Stimulated activated CD8-positive, alpha-beta memory T cell treated with anti-CD3 and anti-CD28 coated beads, Interleukin-12 subunit alpha, Interleukin-12 subunit beta, amount 100 ng/mL, for 4 hours (primary cell): ENCODE measurements around the gene NBDY.
A peak's percentile ranks its signal among the peaks of the same experiment; 100 is the strongest.

Source experiments
- DNase-seq: peaks from one replicate; pipeline ENCODE4 v3.0.0-alpha.2; 2020; ENCODE audit warnings: low read depth

NBDY gene

DNA sequence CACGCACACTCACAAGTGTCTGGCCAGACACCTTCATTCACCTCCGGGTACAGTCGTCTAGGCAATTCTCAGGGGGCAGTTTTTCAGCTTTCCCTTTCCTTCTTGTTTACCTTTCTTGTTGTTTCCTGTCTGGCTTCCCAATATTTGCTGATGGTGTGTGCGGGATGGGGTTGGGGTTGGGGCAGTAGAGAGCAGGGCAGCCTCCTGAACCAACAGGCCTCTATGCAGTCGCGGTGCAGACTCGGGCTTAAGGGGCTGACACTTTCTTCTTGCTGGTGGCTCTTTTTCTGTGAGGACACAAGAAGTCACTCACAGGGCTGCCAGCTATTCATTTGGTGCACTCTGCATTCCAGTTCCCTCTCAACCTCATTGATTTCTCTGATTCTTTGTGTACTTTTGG is 56.4 kb downstream of the NBDY start:
- no peak for DNase-seq

DNA sequence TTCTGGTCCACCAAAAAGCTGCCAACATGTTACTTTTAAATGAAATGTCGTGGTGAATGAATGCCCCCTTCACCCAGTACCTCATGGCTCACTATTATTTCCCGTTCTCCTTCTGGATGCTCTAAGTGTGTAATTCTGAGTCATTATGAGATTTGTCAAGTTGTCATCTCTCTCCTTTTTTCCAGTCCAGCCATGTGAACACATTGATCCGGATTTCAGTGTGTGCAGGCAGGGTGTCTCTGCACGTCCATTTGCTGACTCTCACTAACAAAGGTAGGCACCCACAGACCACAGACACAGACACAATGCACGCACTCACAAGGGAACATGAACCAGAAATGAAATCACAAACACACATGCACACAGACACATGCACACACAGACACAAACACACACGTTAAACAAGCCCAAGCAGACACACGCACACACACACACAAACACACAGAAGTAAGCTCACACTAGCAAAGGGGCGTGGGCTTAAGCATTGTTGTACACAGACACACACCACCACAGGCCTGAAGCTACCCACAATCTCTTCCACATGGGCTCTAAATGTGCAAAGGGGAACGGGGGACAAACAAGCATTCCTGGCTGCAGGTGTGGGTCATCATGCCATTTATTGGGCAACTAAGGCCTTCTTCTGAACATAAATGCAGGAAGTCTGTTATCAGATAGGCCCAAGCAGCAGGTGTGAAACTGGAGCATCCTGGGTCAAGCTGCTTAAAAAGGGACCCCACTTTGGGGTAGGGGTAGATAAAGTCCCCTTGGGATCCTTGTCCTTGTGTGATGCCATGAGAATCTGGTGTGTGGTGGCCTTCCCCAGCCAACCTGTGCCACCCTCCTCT is 58.1 kb downstream of the NBDY start:
- DNase-seq, result no peak

DNA sequence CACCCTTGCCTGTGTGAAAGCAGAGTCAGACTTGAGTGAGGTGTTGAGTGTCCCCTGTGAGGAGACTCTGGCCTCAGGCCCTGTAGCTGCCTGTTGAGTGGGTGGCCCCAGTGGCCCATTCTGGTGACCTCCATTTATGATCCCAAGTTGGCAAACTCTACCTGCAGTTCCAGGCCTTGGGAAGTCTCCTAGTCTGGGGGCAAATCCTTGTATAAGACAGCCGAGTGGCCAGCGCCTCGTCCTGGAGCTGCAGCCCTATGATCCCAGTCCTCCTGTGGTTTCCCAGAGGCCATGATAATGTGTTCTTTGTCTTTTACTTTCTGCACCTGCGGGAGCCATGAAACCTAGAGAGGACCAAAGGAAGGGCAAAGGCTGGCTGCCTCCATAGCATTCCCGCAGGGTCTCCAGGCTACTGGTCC is 58.7 kb downstream of the NBDY start:
- no peak for DNase-seq

DNA sequence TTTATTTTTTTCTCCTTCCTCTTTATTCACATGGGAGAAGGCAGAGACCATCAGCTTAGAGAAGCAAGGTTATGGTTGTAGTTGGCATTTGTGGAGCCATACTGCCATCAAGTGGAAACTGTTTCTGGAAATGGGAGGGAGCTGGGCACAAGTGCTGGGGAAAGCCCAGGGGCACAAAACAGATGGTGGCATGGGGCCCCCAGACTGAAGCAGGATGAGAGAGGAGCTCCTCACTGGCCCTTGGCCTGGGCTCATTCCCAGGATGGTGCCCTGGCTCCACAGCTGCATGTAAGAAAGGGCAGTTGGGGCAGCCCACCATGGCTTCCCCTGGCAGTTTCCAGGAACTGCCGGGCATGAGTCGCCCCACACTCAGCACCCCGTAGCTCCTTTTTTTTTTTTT is 59.2 kb downstream of the NBDY start:
- no peak for DNase-seq

DNA sequence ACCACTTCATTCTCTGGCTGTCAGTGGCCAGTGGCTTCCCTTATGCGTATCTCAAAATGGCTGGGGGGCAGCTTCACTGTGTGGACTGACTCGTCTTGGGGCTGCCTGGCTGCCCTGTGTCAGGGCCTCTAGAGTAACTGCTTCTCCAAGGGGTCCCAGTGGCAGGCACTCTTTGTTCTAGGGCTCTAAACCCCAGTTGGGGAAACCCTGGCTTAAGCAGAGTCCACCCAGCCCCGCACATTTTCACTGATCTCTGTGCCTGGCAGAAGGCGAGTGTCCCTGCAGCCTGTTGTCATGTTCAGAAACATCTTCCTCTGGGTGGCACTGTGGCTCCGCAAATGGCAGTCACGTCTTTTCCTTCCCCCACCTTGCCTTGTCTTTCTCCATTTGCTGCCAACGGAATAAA is 59.7 kb downstream of the NBDY start:
- DNase-seq, result peak; percentile 34

DNA sequence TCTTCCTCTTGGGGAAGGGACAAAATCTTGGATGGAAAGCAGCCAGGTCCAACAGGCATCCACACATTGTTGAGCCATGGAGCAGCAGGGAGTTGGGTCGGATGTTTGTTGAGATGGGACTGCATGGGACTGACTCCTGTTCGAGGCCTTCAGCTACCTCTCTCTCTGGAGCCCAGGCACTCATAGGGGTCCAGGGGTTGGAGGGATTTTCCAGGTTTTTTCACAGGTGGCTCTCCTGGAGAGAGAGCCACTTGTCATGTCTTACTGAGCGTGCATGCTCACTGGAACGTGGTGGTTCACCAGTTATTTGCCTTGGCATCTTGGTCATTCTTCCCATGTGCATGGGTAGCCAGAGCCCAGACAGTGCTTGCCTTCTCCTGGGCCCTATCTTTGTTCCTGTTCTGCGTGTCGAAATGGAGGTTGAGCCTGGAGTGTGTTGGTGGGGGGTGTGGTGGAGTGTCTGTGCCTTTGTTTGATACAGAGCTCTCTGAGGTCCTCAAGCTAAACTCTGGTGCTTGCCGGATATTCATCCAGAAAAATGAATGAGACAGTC is 60.6 kb downstream of the NBDY start:
- no peak for DNase-seq

DNA sequence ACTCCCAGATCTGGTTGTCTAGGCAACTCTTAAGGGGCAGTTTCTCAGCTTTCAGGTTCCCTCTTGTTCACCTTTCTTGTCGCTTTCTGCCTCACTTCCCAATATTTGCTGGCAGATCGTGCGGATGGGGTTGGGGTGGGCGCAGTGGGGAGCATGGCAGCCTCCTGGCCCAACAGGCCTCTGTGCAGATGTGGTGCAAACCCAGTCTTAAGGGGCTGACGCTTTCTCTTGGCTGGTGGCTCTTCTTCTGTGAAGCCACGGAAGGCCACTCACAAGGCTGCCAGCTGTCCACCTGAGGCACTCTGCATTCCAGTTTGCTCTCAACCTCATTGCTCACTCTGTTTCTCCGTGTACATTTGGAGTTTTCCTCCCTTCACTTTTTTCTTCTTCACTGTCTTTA is 61.7 kb downstream of the NBDY start:
- no peak for DNase-seq

DNA sequence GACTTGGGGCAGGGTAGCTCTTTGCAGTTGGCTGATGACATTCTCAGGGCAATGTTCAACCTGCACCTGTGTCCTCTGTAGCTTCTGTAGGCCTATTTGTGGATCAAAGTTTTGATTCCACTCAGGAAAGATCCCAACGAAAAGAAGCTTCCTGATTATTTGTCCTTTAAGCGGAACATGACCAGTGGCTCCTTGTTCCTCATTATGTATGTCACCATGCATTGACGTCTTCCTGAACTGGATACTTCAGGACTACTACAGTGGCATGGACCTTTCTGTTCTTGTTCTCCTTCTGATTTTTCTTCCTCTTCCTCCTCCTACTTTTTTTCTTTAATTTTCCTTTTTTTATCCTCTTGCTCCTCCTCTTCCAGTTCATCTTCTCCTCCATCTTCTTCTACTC is 62.4 kb downstream of the NBDY start:
- DNase-seq, result no peak

DNA sequence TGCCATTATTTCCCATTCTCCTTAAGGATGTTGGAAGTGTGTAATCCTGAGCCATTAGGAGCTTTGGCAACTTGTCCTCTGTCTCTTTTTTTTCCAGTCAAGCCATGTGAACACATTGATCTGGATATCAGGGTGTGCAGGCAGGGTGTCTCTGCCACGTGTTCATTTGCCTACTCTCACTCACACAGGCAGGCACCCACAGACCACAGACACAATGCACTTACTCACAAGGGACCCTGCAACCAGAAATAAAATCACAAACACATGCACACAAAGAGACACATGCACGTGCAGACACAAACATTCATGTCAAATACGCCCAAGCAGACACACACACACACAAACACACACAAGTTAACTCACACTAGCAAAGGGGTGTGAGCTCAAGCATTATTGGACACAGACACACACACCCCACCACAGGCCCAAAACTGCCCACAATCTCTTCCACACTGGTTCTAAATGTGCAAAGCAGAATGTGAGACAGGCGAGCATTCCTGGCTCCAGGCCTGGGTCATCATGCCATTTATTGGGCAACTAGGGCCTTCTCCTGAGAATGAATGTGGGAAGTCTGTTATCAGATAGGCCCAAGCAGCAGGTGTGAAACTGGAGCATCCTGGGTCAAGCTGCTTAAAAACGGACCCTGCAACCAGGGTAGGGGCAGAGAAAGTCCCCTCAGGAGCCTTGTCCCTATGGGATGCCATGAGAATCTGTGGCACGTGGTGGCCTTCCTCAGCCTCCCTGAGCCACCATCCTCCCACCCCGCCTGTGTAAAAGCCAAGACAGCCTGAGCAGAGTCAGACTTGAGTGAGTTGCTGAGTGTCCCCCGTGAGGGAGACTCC is 63.4 kb downstream of the NBDY start:
- no peak for DNase-seq

DNA sequence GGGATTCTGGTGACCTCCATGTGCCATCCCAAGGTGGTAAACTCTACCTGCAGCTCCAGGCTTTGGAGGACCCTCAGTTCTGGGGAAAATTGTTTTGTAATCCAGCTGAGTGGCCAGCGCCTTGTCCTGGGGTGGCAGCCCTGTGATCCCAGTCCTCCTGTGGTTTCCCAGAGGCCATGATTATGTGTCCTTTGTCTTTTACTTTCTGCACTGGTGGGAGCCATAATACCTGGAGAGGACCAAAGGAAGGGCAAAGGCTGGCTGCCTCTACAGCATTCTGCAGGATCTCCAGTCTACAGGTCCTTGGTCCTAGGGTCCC is 64.0 kb downstream of the NBDY start:
- DNase-seq, result no peak

DNA sequence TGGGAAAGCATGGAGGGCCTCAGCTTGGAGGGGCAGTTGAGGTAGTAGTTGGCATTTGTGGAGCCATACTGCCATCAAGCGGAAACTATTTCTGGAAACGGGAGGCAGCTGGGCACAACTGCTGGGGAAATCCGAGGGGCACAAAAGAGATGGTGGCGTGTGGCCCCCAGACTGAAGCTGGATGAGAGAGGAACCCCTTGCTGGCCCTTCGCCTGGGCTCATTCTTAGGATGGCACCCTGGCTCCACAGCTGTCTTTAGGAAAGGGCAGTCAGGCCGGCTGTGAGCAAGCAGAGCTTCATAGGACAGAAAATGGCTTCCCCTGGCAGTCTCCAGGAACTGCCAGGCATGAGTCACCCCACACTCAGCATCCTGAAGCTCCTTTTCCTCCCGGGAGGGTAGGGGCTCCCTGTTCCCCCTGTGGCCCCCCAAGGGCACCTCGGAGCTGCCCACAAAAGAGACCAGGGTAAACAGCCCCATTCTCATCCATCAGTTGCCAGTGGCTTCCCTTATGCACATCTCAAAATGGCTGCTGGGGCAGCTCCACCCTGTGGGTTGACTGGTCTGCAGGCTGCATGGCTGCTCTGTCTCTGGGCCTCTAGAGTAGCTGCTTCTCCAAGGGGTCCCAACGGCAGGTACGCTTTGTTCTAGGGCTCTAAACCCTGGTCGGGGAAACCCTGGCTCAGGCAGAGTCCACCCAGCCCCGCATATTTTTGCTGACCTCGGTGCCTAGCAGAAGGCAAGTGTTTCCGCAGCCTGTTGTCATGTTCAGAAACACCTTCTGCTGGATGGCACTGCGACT is 64.7 kb downstream of the NBDY start:
- no peak for DNase-seq

DNA sequence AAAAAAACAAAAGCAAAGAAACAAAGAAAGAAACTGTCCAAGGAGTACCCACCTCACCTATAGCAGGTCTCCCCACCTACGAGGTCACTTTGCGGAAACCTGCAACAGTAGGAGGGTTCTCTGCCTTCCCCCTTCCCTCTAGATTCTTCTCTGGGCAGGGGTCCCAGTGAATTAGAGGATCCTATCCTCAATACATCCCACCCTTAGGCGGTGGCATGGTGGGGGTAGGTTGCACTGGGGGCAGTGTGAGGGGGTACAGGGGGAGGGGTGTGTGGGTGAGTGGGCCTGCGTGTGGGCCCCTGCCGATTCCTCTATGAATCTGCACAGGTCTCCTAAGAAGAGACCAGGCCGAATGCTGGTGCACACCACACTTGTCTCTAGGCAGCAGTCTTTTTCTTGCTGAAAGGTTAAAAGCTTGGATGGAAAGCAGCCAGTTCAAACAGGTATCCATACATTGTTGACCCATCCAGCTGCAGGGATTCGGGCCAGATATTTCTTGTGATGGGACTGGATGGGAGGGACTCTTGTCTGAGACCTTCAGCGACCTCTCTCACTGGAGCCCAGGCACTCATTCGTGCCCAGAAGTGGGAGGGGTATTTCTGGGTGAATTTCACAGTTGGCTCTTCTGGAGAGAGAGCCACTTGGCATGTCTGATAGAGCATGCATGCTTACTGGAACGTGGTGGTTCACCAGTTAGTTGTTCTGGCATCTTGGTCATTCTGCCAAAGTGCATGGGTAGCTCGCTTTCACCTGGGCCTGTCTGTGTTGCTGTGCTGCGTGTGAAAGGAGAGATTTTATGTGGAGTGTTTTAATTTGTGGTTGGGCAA is 65.6 kb downstream of the NBDY start:
- DNase-seq, result no peak

DNA sequence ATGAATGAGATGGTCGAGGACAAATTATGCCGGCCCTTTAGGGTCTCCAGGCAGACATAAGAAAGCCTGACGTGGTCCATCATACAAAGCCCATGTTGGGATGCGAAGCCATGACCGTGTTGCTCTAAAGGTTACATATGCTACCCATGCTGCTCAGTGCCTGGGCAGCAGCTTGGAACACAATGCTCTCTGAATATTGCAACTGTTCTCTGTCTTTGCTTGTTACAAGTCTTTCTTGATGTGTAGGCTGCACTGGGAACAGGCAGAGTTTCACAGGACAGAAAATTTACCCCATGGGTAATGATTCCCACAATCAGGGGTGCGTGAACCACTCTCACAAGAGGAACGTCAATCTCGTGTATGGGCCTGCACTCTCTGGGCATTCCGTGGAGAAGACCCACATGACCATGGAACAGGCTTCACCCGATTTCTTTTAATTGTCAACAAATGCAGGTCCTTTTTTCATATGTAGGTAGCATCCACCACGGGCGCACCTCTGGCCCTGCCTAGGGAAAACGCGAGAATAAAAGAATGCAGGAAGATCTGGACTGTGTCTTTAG is 66.3 kb downstream of the NBDY start:
- no peak for DNase-seq

DNA sequence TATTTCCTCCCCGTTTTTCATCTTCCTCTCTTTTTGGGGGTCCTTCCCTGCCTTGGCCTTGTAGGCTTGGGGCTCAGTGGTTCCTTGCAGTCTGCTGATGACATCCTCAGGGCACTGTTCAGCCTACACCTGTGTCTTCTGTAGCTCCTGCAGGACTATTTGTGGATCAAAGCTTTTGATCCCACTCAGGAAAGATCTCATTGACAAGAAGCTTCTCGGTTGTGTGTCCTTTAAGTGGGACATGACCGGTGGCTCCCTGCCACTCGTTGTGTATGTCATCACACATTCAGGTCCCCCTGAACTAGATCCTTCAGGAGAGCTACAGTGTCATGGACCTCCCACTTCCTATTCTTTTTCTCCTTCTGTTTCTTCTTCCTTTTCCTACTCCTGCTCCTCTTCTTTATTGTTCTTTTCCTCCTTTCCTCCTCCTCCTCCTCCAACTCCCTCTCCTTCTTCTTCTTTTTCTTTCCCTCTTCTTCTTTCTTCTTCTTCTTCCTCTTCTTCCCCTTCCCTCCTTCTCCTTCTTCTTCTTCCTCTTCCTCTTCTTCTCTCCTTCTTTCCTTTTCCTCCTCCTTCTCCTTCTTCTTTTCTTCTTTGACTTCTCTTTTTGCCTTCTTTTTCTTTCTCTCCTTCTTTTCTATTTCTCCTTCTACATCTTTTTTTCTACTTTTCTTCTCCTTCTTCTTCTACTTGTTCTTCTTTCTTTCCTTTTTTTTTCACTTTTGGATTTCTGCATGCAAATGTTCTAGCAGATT is 67.8 kb downstream of the NBDY start:
- DNase-seq, result no peak

DNA sequence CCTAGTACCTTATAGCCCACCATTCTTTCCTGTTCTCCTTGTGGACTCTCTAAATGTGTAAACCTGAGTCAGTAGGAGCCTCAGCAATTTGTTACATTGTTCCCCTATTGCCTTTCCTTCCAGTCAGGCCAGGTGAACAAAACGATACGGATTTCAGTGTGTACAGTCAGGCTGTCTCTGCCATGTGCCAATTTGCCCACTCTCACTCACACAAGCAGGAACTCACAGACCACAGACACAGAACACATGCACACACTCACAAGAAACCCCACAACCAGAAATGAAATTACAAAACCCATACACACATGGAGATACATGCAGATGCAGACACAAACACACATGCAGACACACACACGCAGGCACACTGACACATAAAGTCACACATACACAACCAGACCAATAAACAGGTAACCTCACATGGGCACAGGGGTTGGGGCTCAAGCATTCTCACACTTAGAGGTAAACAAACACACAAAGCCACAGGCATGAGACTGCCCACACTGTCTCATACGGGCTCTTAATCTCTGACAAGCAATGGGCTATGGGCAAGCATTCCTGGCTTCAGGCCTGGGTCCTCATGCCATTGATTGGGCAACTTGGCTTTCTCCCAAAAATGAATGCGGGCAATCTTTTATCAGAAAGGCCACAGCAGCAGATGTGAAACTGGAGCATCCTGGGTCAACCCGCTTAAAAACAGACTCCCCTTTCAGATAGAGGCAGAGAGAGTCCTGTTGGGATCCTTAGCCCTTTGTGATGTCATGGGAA is 68.7 kb downstream of the NBDY start:
- DNase-seq, result no peak

DNA sequence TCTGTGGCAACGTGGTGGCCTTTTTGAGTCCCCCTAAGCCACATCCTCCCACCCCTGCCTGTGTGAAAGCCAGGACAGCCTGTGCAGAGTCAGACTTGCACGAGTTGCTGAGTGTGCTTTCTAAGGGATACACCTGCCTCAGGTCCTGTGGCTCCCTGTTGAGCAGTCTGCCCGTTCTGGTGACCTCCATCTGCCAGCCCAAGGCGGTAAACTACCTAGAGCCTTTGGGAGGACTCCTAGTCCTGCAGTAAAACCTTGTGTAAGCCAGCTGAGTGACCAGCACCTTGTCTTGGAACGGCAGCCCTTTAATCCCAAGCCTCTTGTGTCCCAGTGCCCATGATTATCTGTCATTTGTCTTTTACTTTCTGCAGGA is 69.3 kb downstream of the NBDY start:
- no peak for DNase-seq

DNA sequence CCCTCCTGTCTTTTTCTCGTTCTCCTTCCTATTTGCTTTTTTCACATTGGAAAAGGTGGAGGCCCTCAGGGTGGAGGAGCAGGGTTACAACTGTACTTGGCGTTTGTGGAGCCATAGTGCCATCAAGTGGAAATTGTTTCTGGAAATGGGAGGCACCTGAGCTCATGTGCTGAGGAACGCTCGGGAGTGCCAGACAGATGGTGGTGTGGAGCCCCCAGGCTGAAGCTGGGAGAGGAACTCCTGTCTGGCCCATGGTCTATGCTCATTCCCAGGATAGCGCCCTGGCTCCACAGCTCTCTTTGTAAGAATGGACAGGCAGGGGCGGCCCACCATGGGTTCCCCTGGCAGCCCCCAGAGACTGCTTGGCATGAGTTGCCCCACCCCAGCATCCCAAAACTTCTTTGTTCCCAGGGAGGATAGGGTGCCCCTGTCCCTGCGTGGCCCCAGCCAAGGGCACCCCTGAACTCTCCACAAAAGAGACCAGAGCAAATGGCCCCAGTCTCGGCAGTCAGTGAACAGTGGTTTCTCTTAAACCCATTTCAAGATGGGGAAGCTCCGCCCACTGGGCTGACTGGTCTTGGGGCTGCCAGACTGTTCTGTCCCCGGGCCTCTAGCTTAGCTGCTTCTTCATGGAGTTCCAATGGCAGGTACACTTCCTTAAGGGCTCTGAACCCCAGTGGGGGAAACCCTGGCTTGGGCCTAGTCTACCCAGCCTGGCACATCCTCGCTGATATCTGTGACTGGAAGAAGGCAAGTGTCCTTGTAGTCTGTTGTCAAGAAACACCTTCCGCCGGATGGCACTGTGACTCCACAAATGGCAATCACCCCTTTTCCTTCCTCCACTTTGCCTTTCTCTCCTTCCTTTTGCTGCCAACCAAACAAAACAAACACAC is 70.1 kb downstream of the NBDY start:
- DNase-seq, result no peak

DNA sequence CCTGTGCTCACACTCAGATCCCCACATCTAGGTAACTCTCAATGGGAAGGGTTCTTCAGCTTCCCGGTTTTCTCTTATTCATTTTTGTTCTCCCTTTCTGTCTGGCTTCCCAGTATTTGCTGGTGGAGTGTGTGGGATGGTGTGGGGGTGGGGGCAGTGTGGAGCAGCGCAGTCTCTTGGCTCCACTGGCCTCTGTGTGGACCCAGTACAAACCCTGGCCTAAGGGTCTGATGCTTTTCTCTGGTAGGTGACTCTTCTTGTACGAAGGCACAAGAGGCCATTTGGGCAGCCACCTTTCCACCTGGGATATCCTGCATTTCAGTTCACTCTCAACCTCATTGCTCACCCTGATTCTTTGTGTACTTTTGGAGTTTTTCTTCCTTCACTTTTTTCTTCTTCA is 71.3 kb downstream of the NBDY start:
- DNase-seq, result no peak

DNA sequence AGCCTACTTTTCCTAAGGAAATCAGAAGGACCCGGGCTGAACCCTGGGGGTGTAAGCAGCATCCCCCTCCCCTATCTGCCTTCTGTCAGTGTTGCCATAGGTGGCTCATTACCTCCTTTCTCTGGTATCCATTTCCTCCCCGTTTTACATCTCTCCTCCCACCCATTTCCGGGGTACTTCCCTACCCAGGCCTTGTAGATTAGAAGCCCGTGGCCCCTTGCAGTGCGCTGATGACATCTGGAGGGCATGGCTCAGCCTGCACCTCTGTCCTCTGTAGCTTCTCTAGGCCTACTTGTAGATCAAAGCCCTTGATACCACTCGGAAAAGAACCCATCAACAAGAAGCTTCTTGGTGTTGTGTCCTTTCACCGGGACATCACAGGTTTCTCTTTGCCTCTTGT is 71.8 kb downstream of the NBDY start:
- DNase-seq, result no peak
